HepG2 (cell line): ENCODE results near the gene CARMIL1. TPM values are rescaled to one million over a fixed set of nuclear protein-coding genes. Genes with fewer than 3 reads are reported as not detected.

Experiments
- ATAC-seq: fragments of 200-7000 bp; cut with Tn5 transposase; 3 replicates; pipeline ENCODE4 v1.9.1; 2020; ENCODE audit warnings: mild to moderate bottlenecking, moderate library complexity
- BruUV-seq: library from RNA; stranded (reverse); fragments of 400-500 nt; replicated peaks from 2 replicates; lab custom pipeline; 2021; lab: Mats Ljungman, UMichigan
- CTCF ChIA-PET: fragments of 300-600 bp; formaldehyde crosslinking; extraction: SDS; loops from one replicate; lab custom pipeline; 2021; ENCODE audit warnings: low total read pairs, inconsistent platforms, low intra/inter-chr PET ratio; lab: Yijun Ruan, JAX
- POLR2A ChIA-PET: fragments of 350-600 bp; sonication (Branson Sonifier 250); formaldehyde crosslinking; loops from one replicate; lab custom pipeline; 2020; ENCODE audit warnings: antibody characterized with exemption, inconsistent platforms; lab: Yijun Ruan, JAX
- DNase-seq: peaks from one replicate; pipeline ENCODE4 v3.0.0-alpha.2; 2015; ENCODE audit warnings: low spot score
- FAIRE-seq: peaks from 3 replicates; lab custom pipeline; 2011; peaks lifted over from hg19 to GRCh38; lab: Jason Lieb, UNC
- H2AFZ ChIP-seq: one replicate; pipeline ENCODE4 v1.6.1; 2011; ENCODE audit warnings: low read length, inconsistent platforms
- H3K27ac ChIP-seq: fragments of 300-600 bp; 3 replicates; pipeline ENCODE4 v1.8.0; 2011; ENCODE audit warnings: mixed run types, mild to moderate bottlenecking, mixed read lengths, low read length, inconsistent platforms; ENCODE audit not compliant: insufficient read depth; ENCODE audit errors: extremely low read length
- H3K27me3 ChIP-seq, 2 experiments: fragments of 200-600 bp in 1 of 2; 2 replicates in 1 of 2; 3 replicates in 1 of 2; pipeline versions ENCODE4 v1.6.0 to v1.8.0; 2011; ENCODE audit warnings: low read length in 2 of 2, mild to moderate bottlenecking in 2 of 2, moderate library complexity in 2 of 2, inconsistent platforms in 1 of 2; ENCODE audit not compliant: insufficient read depth in 2 of 2, control insufficient read depth in 1 of 2
- H3K36me3 ChIP-seq, 2 experiments: fragments of 200-600 bp in 1 of 2; replicated peaks in 1 of 2; 2 replicates in 1 of 2; 3 replicates in 1 of 2; pipeline versions ENCODE4 v1.5.1 to v1.8.0; 2011; ENCODE audit warnings: low read length in 2 of 2, inconsistent platforms in 1 of 2; ENCODE audit not compliant: insufficient read depth in 2 of 2, control insufficient read depth in 1 of 2
- H3K4me1 ChIP-seq: 2 replicates; pipeline ENCODE4 v1.5.1; 2012; ENCODE audit warnings: low read length, inconsistent platforms; ENCODE audit not compliant: insufficient read depth
- H3K4me2 ChIP-seq: 2 replicates; pipeline ENCODE4 v1.6.0; 2011; ENCODE audit warnings: low read depth, low read length, inconsistent platforms
- H3K4me3 ChIP-seq, 3 experiments: fragments of 200-600 bp in 1 of 3; sonication (generic), shearing (Covaris generic) in 1 of 3; replicated peaks in 1 of 3; 2 replicates each; pipeline ENCODE4 v1.5.1; 2011 to 2016; ENCODE audit warnings: low read length in 3 of 3, inconsistent platforms in 2 of 3, low read depth in 2 of 3, mild to moderate bottlenecking in 2 of 3, control low read depth in 1 of 3, mixed read lengths in 1 of 3; ENCODE audit not compliant: insufficient read depth in 1 of 3
- H3K79me2 ChIP-seq: one replicate; pipeline ENCODE4 v1.6.1; 2011; ENCODE audit warnings: low read length, inconsistent platforms; ENCODE audit not compliant: insufficient read depth
- H3K9ac ChIP-seq: 2 replicates; pipeline ENCODE4 v1.6.0; 2011; ENCODE audit warnings: mild to moderate bottlenecking, low read depth, low read length, inconsistent platforms; ENCODE audit not compliant: insufficient read depth
- H3K9me3 ChIP-seq: 2 replicates; pipeline ENCODE4 v1.5.1; 2012; ENCODE audit warnings: mild to moderate bottlenecking, low read length
- H4K20me1 ChIP-seq: 2 replicates; pipeline ENCODE4 v1.6.0; 2011; ENCODE audit warnings: inconsistent platforms, mild to moderate bottlenecking, low read length, moderate library complexity; ENCODE audit not compliant: insufficient read depth
- CREM ChIP-seq, 2 experiments: sonication (generic) in 1 of 2; formaldehyde crosslinking in 1 of 2; IDR thresholded peaks; 2 replicates each; pipeline versions ENCODE4 v1.4.0 to v1.6.1; 2016 to 2020; ENCODE audit warnings: antibody characterized with exemption in 1 of 2, mild to moderate bottlenecking in 1 of 2, missing genetic modification reagents in 1 of 2
- KDM5B ChIP-seq: sonication (generic); formaldehyde crosslinking; IDR thresholded peaks from 2 replicates; pipeline ENCODE4 v1.4.0; 2020; ENCODE audit warnings: missing genetic modification reagents, mild to moderate bottlenecking, borderline replicate concordance
- PRDM10 ChIP-seq: sonication (generic); formaldehyde crosslinking; IDR thresholded peaks from 2 replicates; pipeline ENCODE4 v1.4.0; 2020; ENCODE audit warnings: low read depth, missing genetic modification reagents
- PTBP1 ChIP-seq: fragments of 200-400 bp; formaldehyde crosslinking; IDR thresholded peaks from 2 replicates; pipeline ENCODE4 v1.6.1; 2018; ENCODE audit warnings: low read length, low read depth; ENCODE audit not compliant: poor library complexity, severe bottlenecking
- TFDP1 ChIP-seq: IDR thresholded peaks from 2 replicates; pipeline ENCODE4 v1.6.1; 2016; ENCODE audit warnings: missing compliant biosample characterization, missing genetic modification reagents, borderline replicate concordance
- ZFP91 ChIP-seq: sonication (generic); formaldehyde crosslinking; IDR thresholded peaks from 2 replicates; pipeline ENCODE4 v1.9.0; 2022; ENCODE audit warnings: missing genetic modification reagents, mild to moderate bottlenecking, borderline replicate concordance
- ZMYM2 ChIP-seq: sonication (generic); formaldehyde crosslinking; IDR thresholded peaks from 2 replicates; pipeline ENCODE4 v1.8.0; 2022; ENCODE audit warnings: mild to moderate bottlenecking, missing genetic modification reagents
- ZNF513 ChIP-seq: sonication (generic); formaldehyde crosslinking; conservative IDR thresholded peaks from 2 replicates; pipeline ENCODE4 v1.5.0; 2020; ENCODE audit warnings: missing genetic modification reagents
- ZNF557 ChIP-seq: sonication (generic); formaldehyde crosslinking; IDR thresholded peaks from 2 replicates; pipeline ENCODE4 v1.4.0; 2020; ENCODE audit warnings: missing genetic modification reagents
- WGBS: methylation state at CpG from one replicate; pipeline ENCODE4 v1.1.6; 2017; ENCODE audit warnings: low lambda C conversion rate; 5-methylcytosine and 5-hydroxymethylcytosine counted together
- in situ Hi-C: cut with HindIII; loops from 2 replicates; pipeline ENCODE4 v1.10.0; 2017; ENCODE audit warnings: low pct_unique_long_range_greater_than_20kb; ENCODE audit not compliant: extremely low pct_ligation_motif_present
- intact Hi-C: fragments of 100-400 bp; cut with micrococcal nuclease; formaldehyde crosslinking; loops from one replicate; pipeline ENCODE4 v1.10.0; 2022; ENCODE audit not compliant: unreplicated experiment
- polyA plus RNA-seq, 8 experiments: library from polyadenylated mRNA; depleted of rRNA in 3 of 8; stranded (reverse) in 7 of 8; unstranded in 1 of 8; fragments of >200 nt; fragmentation: Illumina TruSeq in 4 of 8; extraction: Trizol in 4 of 8; gene quantifications; 2 replicates each; pipeline versions ENCODE4 v1.2.1 to v1.2.3, GENCODE V29; 2011 to 2016; ENCODE audit warnings: low read depth in 4 of 8, missing spikeins in 1 of 8, mixed read lengths in 1 of 8; ENCODE audit not compliant: insufficient read depth in 1 of 8
- total RNA-seq, 5 experiments: library from RNA; depleted of rRNA; stranded (reverse); fragments of >200 nt; fragmentation: Illumina TruSeq; extraction: Trizol; gene quantifications; 2 replicates each; pipeline ENCODE4 v1.2.3, GENCODE V29; 2016; ENCODE audit warnings: low read depth in 1 of 5

Gene CARMIL1
- total and polyA plus RNA-seq, 2 of the 13 experiments (the other 11 are each of a cell fraction or from before 2014, with no cell fraction given): 1.8 to 2.6 TPM

- TF ChIP-seq ZNF513 (CRISPR knock-in tag) (no peak), KDM5B (no peak)
Measured at GRCh38 chr6:25558155-25558817, 279.1 kb downstream of the CARMIL1 start (continued).

GRCh38 chr6:25560865-25561264 is 281.7 kb downstream of the CARMIL1 start:
- WGBS: 49% methylated on average over 2 of the region's 2 CpGs
- Histone ChIP-seq H3K27me3 (no peaks in the 10 kb centered on the region), H3K79me2 (no peaks in the 10 kb centered on the region), H3K9me3 (no peaks in the 10 kb centered on the region), H3K36me3 (no peaks in the 10 kb centered on the region), H3K4me1 (no peaks in the 10 kb centered on the region), H3K4me2 (no peak overlapping the region), H2AFZ (no peak overlapping the region), H3K27ac (no peak overlapping the region), H4K20me1 (no peaks in the 10 kb centered on the region), H3K9ac (no peak overlapping the region), H3K4me3 (no peak overlapping the region)
- no peak for ATAC-seq
- no peak for DNase-seq
- ChIA-PET POLR2A (no interaction called here), CTCF (no interaction called here)
- no TSS peak for BruUV-seq
- FAIRE-seq: no peak
- intact Hi-C loops (no loop called here), in situ Hi-C loops (no loop called here)
- no peak for TF ChIP-seq CREM (IDR thresholded peaks at IDR 0.05)
- TF ChIP-seq CREM (CRISPR knock-in tag; IDR thresholded peaks at IDR 0.05): no peak
- TF ChIP-seq ZNF557: no peak
- no peak for TF ChIP-seq PTBP1
- TF ChIP-seq ZFP91 (CRISPR knock-in tag): no peak
- TF ChIP-seq ZMYM2 (CRISPR knock-in tag): no peak
- TF ChIP-seq PRDM10: no peak
- TF ChIP-seq TFDP1: no peak
